ENCODE data around the gene GIT1.

- TF ChIP-seq, protein P1, sequence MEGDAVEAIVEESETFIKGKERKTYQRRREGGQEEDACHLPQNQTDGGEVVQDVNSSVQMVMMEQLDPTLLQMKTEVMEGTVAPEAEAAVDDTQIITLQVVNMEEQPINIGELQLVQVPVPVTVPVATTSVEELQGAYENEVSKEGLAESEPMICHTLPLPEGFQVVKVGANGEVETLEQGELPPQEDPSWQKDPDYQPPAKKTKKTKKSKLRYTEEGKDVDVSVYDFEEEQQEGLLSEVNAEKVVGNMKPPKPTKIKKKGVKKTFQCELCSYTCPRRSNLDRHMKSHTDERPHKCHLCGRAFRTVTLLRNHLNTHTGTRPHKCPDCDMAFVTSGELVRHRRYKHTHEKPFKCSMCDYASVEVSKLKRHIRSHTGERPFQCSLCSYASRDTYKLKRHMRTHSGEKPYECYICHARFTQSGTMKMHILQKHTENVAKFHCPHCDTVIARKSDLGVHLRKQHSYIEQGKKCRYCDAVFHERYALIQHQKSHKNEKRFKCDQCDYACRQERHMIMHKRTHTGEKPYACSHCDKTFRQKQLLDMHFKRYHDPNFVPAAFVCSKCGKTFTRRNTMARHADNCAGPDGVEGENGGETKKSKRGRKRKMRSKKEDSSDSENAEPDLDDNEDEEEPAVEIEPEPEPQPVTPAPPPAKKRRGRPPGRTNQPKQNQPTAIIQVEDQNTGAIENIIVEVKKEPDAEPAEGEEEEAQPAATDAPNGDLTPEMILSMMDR (IDR thresholded peaks at IDR 0.05; ENCODE audit: low read length) = no peak
- no peak for TF ChIP-seq EZH2 (IDR thresholded peaks at IDR 0.05; ENCODE audit: borderline replicate concordance, low read length)
Observed at GRCh38 chr17:29563816-29564215, 25.6 kb downstream of the GIT1 start.
